WTC11 (cell line): ENCODE measurements around the gene NPIPB2. TPM values are rescaled to one million over a fixed set of nuclear protein-coding genes. Genes with fewer than 3 reads are reported as not detected.

ENCODE experiments used
- ATAC-seq: fragments of 200-7000 bp; cut with Tn5 transposase; 2 replicates; pipeline ENCODE4 v1.10.0; 2021; ENCODE audit warnings: mild to moderate bottlenecking, moderate library complexity
- CTCF ChIA-PET: fragments of 300-600 bp; sonication (Branson Sonifier 250); formaldehyde crosslinking; loops from one replicate; lab custom pipeline; 2021; ENCODE audit warnings: antibody characterized with exemption; lab: Charles Lee
- POLR2A ChIA-PET: fragments of 350-600 bp; sonication (Branson Sonifier 250); formaldehyde crosslinking; loops from one replicate; lab custom pipeline; 2021; ENCODE audit warnings: antibody characterized with exemption; lab: Charles Lee
- DNase-seq: peaks from one replicate; pipeline ENCODE4 v3.0.0; 2021; ENCODE audit warnings: low spot score
- H3K27ac Mint-ChIP-seq: 2 replicates; pipeline ENCODE4 v1.8.0; 2021; ENCODE audit warnings: mixed read lengths
- H3K27me3 Mint-ChIP-seq: 2 replicates; pipeline ENCODE4 v1.8.0; 2021; ENCODE audit warnings: low read depth, mild to moderate bottlenecking, moderate library complexity, mixed read lengths
- H3K36me3 Mint-ChIP-seq: 2 replicates; pipeline ENCODE4 v1.8.0; 2021; ENCODE audit warnings: mixed read lengths
- H3K4me1 Mint-ChIP-seq: 2 replicates; pipeline ENCODE4 v1.8.0; 2022; ENCODE audit warnings: mixed read lengths
- H3K4me3 Mint-ChIP-seq: 2 replicates; pipeline ENCODE4 v1.8.0; 2021; ENCODE audit warnings: mild to moderate bottlenecking, moderate library complexity, mixed read lengths
- H3K9me3 Mint-ChIP-seq: 2 replicates; pipeline ENCODE4 v1.8.0; 2021; ENCODE audit warnings: mixed read lengths
- ATF1 ChIP-seq: sonication (generic); formaldehyde crosslinking; IDR thresholded peaks from 2 replicates; pipeline ENCODE4 v1.8.1; 2023; ENCODE audit warnings: mild to moderate bottlenecking, moderate library complexity, missing genetic modification reagents
- CBFB ChIP-seq: sonication (generic); formaldehyde crosslinking; IDR thresholded peaks from 2 replicates; pipeline ENCODE4 v1.8.1; 2022; ENCODE audit warnings: mild to moderate bottlenecking, low read depth, missing genetic modification reagents
- CREM ChIP-seq: sonication (generic); formaldehyde crosslinking; IDR thresholded peaks from 2 replicates; pipeline ENCODE4 v1.8.1; 2022; ENCODE audit warnings: mild to moderate bottlenecking, missing genetic modification reagents, moderate library complexity
- E2F1 ChIP-seq: sonication (generic); formaldehyde crosslinking; IDR thresholded peaks from 2 replicates; pipeline ENCODE4 v1.8.0; 2022; ENCODE audit warnings: mild to moderate bottlenecking, missing genetic modification reagents
- E2F5 ChIP-seq: sonication (generic); formaldehyde crosslinking; IDR thresholded peaks from 2 replicates; pipeline ENCODE4 v1.8.1; 2022; ENCODE audit warnings: mild to moderate bottlenecking, moderate library complexity, missing genetic modification reagents
- ELF4 ChIP-seq: sonication (generic); formaldehyde crosslinking; IDR thresholded peaks from 2 replicates; pipeline ENCODE4 v1.8.1; 2022; ENCODE audit warnings: low read depth, mild to moderate bottlenecking, moderate library complexity, missing genetic modification reagents
- EMX1 ChIP-seq: fragments of 250-450 bp; sonication (Bioruptor Pico); IDR thresholded peaks from 2 replicates; pipeline ENCODE4 v1.8.0; 2021; ENCODE audit warnings: mild to moderate bottlenecking
- GABPB1 ChIP-seq: sonication (generic); formaldehyde crosslinking; IDR thresholded peaks from 2 replicates; pipeline ENCODE4 v1.8.1; 2023; ENCODE audit warnings: mild to moderate bottlenecking, missing genetic modification reagents
- GTF2I ChIP-seq: fragments of 250-450 bp; sonication (Bioruptor Pico); conservative IDR thresholded peaks from 2 replicates; pipeline ENCODE4 v1.4.0; 2021; ENCODE audit warnings: mild to moderate bottlenecking
- IRF1 ChIP-seq: sonication (generic); formaldehyde crosslinking; IDR thresholded peaks from 2 replicates; pipeline ENCODE4 v1.8.0; 2023; ENCODE audit warnings: missing genetic modification reagents
- JUN ChIP-seq: sonication (generic); formaldehyde crosslinking; IDR thresholded peaks from 2 replicates; pipeline ENCODE4 v1.8.0; 2023; ENCODE audit warnings: mild to moderate bottlenecking, missing genetic modification reagents
- MXD4 ChIP-seq: fragments of 250-450 bp; sonication (Bioruptor Pico); IDR thresholded peaks from 2 replicates; pipeline ENCODE4 v1.8.0; 2021; ENCODE audit warnings: mild to moderate bottlenecking, moderate library complexity, borderline replicate concordance
- NR3C1 ChIP-seq: sonication (generic); formaldehyde crosslinking; conservative IDR thresholded peaks from 2 replicates; pipeline ENCODE4 v1.8.1; 2023; ENCODE audit warnings: low read depth, mild to moderate bottlenecking, missing genetic modification reagents
- TCF7 ChIP-seq: sonication (generic); formaldehyde crosslinking; IDR thresholded peaks from 2 replicates; pipeline ENCODE4 v1.8.0; 2022; ENCODE audit warnings: mild to moderate bottlenecking, low read depth, missing genetic modification reagents, moderate library complexity
- ZBTB43 ChIP-seq: sonication (generic); formaldehyde crosslinking; IDR thresholded peaks from 2 replicates; pipeline ENCODE4 v1.8.1; 2023; ENCODE audit warnings: mild to moderate bottlenecking, missing genetic modification reagents
- ZMAT4 ChIP-seq: fragments of 250-450 bp; sonication (Bioruptor Pico); IDR thresholded peaks from 2 replicates; pipeline ENCODE4 v1.9.0; 2021; ENCODE audit warnings: mild to moderate bottlenecking
- ZNF232 ChIP-seq: sonication (generic); formaldehyde crosslinking; IDR thresholded peaks from 2 replicates; pipeline ENCODE4 v1.8.0; 2022; ENCODE audit warnings: mild to moderate bottlenecking, missing genetic modification reagents
- ZNF532 ChIP-seq: fragments of 250-450 bp; sonication (Bioruptor Pico); IDR thresholded peaks from 2 replicates; pipeline ENCODE4 v1.9.0; 2021; ENCODE audit warnings: mild to moderate bottlenecking, borderline replicate concordance
- total RNA-seq: library from RNA; stranded (reverse); gene quantifications from 3 replicates; pipeline ENCODE4 v1.2.3, GENCODE V29; 2021
- TF ChIP-seq, protein P1 (sequence below): sonication (generic); formaldehyde crosslinking; IDR thresholded peaks from 2 replicates; pipeline ENCODE4 v1.8.0; 2022; ENCODE audit warnings: mild to moderate bottlenecking, missing genetic modification reagents
- TF ChIP-seq, protein P2 (sequence below): sonication (generic); formaldehyde crosslinking; conservative IDR thresholded peaks from 2 replicates; pipeline ENCODE4 v1.8.1; 2022; ENCODE audit warnings: mild to moderate bottlenecking, missing genetic modification reagents
- TF ChIP-seq, protein P3 (sequence below): fragments of 250-450 bp; sonication (Bioruptor Pico); IDR thresholded peaks from 2 replicates; pipeline ENCODE4 v2.1.2; 2022; ENCODE audit warnings: mild to moderate bottlenecking, moderate library complexity
- TF ChIP-seq, protein P4 (sequence below): sonication (generic); formaldehyde crosslinking; IDR thresholded peaks from 2 replicates; pipeline ENCODE4 v1.8.1; 2023; ENCODE audit warnings: mild to moderate bottlenecking, moderate library complexity, missing genetic modification reagents

NPIPB2 gene
- total RNA-seq, 1 experiment from 2014 or later: 14.4 TPM

GRCh38 chr16:11979013-11979672 is 37.3 kb upstream of the NPIPB2 start:
- H3K27ac Mint-ChIP-seq: no peak overlapping the region
- ChIA-PET POLR2A (interaction anchor here (0.5 kb wide), 1 partner anchor 133 kb away, joined by 3 read pairs; no protein-coding TSS in a partner anchor), CTCF (interaction anchor here (1.6 kb wide), 1 partner anchor 89 kb away, joined by 10 read pairs; no protein-coding TSS in a partner anchor)
- peaks cover 22% of the 10 kb centered on the region for H3K4me1 Mint-ChIP-seq
- no peaks in the 10 kb centered on the region for H3K27me3 Mint-ChIP-seq
- DNase-seq (no peak), ATAC-seq (no peak)
- H3K4me3 Mint-ChIP-seq: no peak overlapping the region
- TF ChIP-seq E2F1 (CRISPR knock-in tag): no peak
- no peak for TF ChIP-seq ATF1 (CRISPR knock-in tag)
- TF ChIP-seq NR3C1 (CRISPR knock-in tag): no peak
- no peak for TF ChIP-seq ZMAT4
- TF ChIP-seq ZNF232: no peak
- TF ChIP-seq GTF2I (CRISPR knock-in tag): no peak
- TF ChIP-seq, protein P1, sequence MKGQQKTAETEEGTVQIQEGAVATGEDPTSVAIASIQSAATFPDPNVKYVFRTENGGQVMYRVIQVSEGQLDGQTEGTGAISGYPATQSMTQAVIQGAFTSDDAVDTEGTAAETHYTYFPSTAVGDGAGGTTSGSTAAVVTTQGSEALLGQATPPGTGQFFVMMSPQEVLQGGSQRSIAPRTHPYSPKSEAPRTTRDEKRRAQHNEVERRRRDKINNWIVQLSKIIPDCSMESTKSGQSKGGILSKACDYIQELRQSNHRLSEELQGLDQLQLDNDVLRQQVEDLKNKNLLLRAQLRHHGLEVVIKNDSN (CRISPR knock-in tag): no peak
- TF ChIP-seq, protein P2, sequence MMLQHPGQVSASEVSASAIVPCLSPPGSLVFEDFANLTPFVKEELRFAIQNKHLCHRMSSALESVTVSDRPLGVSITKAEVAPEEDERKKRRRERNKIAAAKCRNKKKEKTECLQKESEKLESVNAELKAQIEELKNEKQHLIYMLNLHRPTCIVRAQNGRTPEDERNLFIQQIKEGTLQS (CRISPR knock-in tag): no peak
- TF ChIP-seq EMX1 (CRISPR knock-in tag): no peak
- TF ChIP-seq E2F5 (CRISPR knock-in tag): no peak
- no peak for TF ChIP-seq TCF7 (CRISPR knock-in tag)
- TF ChIP-seq IRF1 (CRISPR knock-in tag): no peak
- TF ChIP-seq CBFB (CRISPR knock-in tag): no peak
- TF ChIP-seq, protein P3, sequence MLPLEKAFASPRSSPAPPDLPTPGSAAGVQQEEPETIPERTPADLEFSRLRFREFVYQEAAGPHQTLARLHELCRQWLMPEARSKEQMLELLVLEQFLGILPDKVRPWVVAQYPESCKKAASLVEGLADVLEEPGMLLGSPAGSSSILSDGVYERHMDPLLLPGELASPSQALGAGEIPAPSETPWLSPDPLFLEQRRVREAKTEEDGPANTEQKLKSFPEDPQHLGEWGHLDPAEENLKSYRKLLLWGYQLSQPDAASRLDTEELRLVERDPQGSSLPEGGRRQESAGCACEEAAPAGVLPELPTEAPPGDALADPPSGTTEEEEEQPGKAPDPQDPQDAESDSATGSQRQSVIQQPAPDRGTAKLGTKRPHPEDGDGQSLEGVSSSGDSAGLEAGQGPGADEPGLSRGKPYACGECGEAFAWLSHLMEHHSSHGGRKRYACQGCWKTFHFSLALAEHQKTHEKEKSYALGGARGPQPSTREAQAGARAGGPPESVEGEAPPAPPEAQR: no peak
- TF ChIP-seq CREM (CRISPR knock-in tag): no peak
- H3K9me3 Mint-ChIP-seq: no peaks in the 10 kb centered on the region
- H3K36me3 Mint-ChIP-seq: no peaks in the 10 kb centered on the region

- Mint-ChIP-seq H3K4me3 (peak overlapping the region; percentile 100), H3K36me3 (no peaks in the 10 kb centered on the region; the same call in 1 of the 2 replicates), H3K27me3 (no peaks in the 10 kb centered on the region), H3K27ac (no peak overlapping the region), H3K9me3 (no peaks in the 10 kb centered on the region), H3K4me1 (peaks cover 22% of the 10 kb centered on the region)
- DNase-seq (no peak), ATAC-seq (no peak)
- POLR2A ChIA-PET: no interaction called here
- CTCF ChIA-PET: interaction anchor here (1.6 kb wide), 2 partner anchors 10 to 90 kb away, joined by 5 to 10 read pairs; no protein-coding TSS in a partner anchor
- no peak for TF ChIP-seq GABPB1 (CRISPR knock-in tag)
- TF ChIP-seq, protein P4, sequence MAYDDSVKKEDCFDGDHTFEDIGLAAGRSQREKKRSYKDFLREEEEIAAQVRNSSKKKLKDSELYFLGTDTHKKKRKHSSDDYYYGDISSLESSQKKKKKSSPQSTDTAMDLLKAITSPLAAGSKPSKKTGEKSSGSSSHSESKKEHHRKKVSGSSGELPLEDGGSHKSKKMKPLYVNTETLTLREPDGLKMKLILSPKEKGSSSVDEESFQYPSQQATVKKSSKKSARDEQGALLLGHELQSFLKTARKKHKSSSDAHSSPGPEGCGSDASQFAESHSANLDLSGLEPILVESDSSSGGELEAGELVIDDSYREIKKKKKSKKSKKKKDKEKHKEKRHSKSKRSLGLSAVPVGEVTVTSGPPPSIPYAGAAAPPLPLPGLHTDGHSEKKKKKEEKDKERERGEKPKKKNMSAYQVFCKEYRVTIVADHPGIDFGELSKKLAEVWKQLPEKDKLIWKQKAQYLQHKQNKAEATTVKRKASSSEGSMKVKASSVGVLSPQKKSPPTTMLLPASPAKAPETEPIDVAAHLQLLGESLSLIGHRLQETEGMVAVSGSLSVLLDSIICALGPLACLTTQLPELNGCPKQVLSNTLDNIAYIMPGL (CRISPR knock-in tag): no peak
- no peak for TF ChIP-seq JUN
- no peak for TF ChIP-seq ZBTB43
- TF ChIP-seq MXD4 (CRISPR knock-in tag): no peak
- no peak for TF ChIP-seq ZNF532 (CRISPR knock-in tag)
- no peak for TF ChIP-seq ELF4 (CRISPR knock-in tag)
Measured at GRCh38 chr16:11978080-11978479, 36.2 kb upstream of the NPIPB2 start.
